Smooth muscle cell (in vitro differentiated cells): Measurements from ENCODE around the gene GRIK3. TPM values are rescaled to one million over a fixed set of nuclear protein-coding genes. Genes with fewer than 3 reads are reported as not detected.

Source experiments
- DNase-seq: peaks from one replicate; lab custom pipeline; 2025; ENCODE audit not compliant: unreplicated experiment; lab: John Stamatoyannopoulos, UW
- H2AFZ ChIP-seq: fragments of 200-600 bp; sonication (generic); 2 replicates; pipeline ENCODE4 v1.6.0; 2016; ENCODE audit warnings: antibody characterized with exemption, low read depth, mild to moderate bottlenecking
- H3F3A ChIP-seq: fragments of 200-600 bp; sonication (generic); 2 replicates; pipeline ENCODE4 v1.6.0; 2017; ENCODE audit warnings: antibody characterized with exemption, low read depth
- H3K27ac ChIP-seq: fragments of 200-600 bp; sonication (generic); 2 replicates; pipeline ENCODE4 v1.5.1; 2016; ENCODE audit warnings: low read depth, mild to moderate bottlenecking
- H3K27me3 ChIP-seq: fragments of 200-600 bp; sonication (generic); 2 replicates; pipeline ENCODE4 v1.6.1; 2016; ENCODE audit warnings: low read depth, mild to moderate bottlenecking
- H3K36me3 ChIP-seq: fragments of 200-600 bp; sonication (generic); 2 replicates; pipeline ENCODE4 v1.5.1; 2016; ENCODE audit warnings: low read depth
- H3K4me1 ChIP-seq: fragments of 200-600 bp; sonication (generic); 2 replicates; pipeline ENCODE4 v1.5.1; 2016; ENCODE audit warnings: low read depth
- H3K4me2 ChIP-seq: fragments of 200-600 bp; sonication (generic); 2 replicates; pipeline ENCODE4 v1.6.0; 2016; ENCODE audit warnings: mild to moderate bottlenecking
- H3K4me3 ChIP-seq: fragments of 200-600 bp; sonication (generic); 2 replicates; pipeline ENCODE4 v1.5.1; 2016; ENCODE audit warnings: mild to moderate bottlenecking
- H3K79me2 ChIP-seq: fragments of 200-600 bp; sonication (generic); 2 replicates; pipeline ENCODE4 v1.6.0; 2016; ENCODE audit warnings: low read depth, mild to moderate bottlenecking
- H3K9ac ChIP-seq: fragments of 200-600 bp; sonication (generic); 2 replicates; pipeline ENCODE4 v1.6.0; 2016; ENCODE audit warnings: low read depth
- H3K9me3 ChIP-seq: fragments of 200-600 bp; sonication (generic); replicated peaks from 2 replicates; pipeline ENCODE4 v1.5.1; 2016; ENCODE audit warnings: low read depth
- H4K20me1 ChIP-seq: fragments of 200-600 bp; sonication (generic); 2 replicates; pipeline ENCODE4 v1.6.0; 2016; ENCODE audit warnings: low read depth
- WGBS: methylation state at CpG from one replicate; pipeline ENCODE4 v1.1.7; 2016; ENCODE audit warnings: low lambda C conversion rate; 5-methylcytosine and 5-hydroxymethylcytosine counted together
- polyA plus RNA-seq: library from polyadenylated mRNA; unstranded; fragments of >200 nt; fragmentation: Nextera tagmentation; extraction: Ambion mirVana; gene quantifications from 2 replicates; pipeline ENCODE4 v1.2.1, GENCODE V29; 2016
- total RNA-seq: library from RNA; depleted of rRNA; stranded (reverse); fragments of >200 nt; gene quantifications from 2 replicates; pipeline ENCODE4 v1.2.3, GENCODE V29; 2014
- TF ChIP-seq, protein P1 (sequence below): fragments of 200-600 bp; sonication (generic); IDR thresholded peaks from 2 replicates; pipeline ENCODE4 v1.5.1; 2017; ENCODE audit warnings: borderline replicate concordance, mild to moderate bottlenecking, antibody characterized with exemption; ENCODE audit not compliant: insufficient read depth, poor library complexity, severe bottlenecking

GRIK3 gene
- total and polyA plus RNA-seq, 2 experiments from 2014 or later = 0.04 TPM; not detected in 1

DNA sequence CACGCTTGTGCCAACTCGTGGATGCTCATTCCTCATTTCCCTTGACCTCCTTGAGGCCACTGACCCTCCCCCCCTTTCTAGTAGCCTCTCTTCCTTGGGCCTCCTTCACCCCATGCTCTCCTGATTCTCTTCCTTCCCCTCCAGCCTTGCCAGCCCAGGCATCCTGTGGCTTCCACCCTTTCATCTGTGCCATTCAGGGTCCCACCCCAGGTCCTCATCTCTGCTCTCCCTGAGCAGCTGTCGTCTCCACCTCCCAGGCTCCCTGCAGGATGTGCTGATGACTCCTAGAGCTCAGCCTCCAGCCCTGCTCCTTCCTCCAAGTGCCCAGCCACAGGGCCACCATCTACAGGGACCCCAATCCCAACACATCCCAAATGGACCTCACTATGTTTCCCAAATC lies 197.4 kb downstream of the GRIK3 start:
- H3K4me1 ChIP-seq = no peaks in the 10 kb centered on the region
- TF ChIP-seq, protein P1, sequence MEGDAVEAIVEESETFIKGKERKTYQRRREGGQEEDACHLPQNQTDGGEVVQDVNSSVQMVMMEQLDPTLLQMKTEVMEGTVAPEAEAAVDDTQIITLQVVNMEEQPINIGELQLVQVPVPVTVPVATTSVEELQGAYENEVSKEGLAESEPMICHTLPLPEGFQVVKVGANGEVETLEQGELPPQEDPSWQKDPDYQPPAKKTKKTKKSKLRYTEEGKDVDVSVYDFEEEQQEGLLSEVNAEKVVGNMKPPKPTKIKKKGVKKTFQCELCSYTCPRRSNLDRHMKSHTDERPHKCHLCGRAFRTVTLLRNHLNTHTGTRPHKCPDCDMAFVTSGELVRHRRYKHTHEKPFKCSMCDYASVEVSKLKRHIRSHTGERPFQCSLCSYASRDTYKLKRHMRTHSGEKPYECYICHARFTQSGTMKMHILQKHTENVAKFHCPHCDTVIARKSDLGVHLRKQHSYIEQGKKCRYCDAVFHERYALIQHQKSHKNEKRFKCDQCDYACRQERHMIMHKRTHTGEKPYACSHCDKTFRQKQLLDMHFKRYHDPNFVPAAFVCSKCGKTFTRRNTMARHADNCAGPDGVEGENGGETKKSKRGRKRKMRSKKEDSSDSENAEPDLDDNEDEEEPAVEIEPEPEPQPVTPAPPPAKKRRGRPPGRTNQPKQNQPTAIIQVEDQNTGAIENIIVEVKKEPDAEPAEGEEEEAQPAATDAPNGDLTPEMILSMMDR = no peak
- DNase-seq = no peak
- H3K9ac ChIP-seq = no peak overlapping the region
- no peaks in the 10 kb centered on the region for H3F3A ChIP-seq
- no peaks in the 10 kb centered on the region for H3K27me3 ChIP-seq
- no peak overlapping the region for H3K4me3 ChIP-seq
- no peak overlapping the region for H3K27ac ChIP-seq
- no peaks in the 10 kb centered on the region for H3K79me2 ChIP-seq
- no peaks in the 10 kb centered on the region for H3K9me3 ChIP-seq
- 75% methylated on average over 3 of the region's 3 CpGs for WGBS
- no peaks in the 10 kb centered on the region for H3K36me3 ChIP-seq
- H3K4me2 ChIP-seq = no peak overlapping the region
- H2AFZ ChIP-seq = no peak overlapping the region
- H4K20me1 ChIP-seq = no peaks in the 10 kb centered on the region

DNA sequence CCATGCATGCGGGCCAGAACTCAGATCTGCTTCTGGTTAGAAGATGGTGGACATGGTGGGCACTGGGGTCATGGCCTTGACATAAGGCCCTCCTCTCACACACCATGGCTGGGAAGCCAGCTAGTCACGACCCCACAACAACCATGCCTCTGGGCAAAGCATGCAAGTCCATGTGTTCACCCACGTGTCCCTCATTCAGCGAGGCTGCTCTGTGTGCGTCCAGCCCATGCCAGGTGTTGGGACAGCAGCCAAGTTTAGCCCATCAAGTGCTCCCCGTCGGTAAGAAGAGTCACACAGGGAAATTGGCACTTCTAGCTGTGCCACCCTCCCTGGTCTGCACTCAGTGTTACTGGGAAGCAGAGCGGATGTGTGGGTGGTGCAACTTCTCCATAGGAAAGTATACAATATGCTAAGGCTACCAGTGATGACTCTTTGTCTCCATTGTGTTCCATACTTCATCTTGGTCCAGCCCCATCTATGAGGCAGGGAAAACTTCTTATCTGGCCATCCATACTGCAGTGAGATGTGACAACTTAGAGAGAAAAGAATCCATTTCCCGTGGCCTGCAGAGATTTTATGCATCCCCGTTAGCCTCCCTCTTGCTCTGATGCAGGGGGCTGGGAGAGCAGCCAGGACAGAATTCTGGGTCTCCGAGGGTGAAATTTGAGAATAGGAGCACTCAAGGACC lies 198.0 kb downstream of the GRIK3 start:
- H3K27me3 ChIP-seq = no peaks in the 10 kb centered on the region
- no peaks in the 10 kb centered on the region for H4K20me1 ChIP-seq
- no peaks in the 10 kb centered on the region for H3K9me3 ChIP-seq
- no peak overlapping the region for H3K27ac ChIP-seq
- no peaks in the 10 kb centered on the region for H3K79me2 ChIP-seq
- H3K4me2 ChIP-seq = no peak overlapping the region
- no peaks in the 10 kb centered on the region for H3F3A ChIP-seq
- no peak overlapping the region for H3K4me3 ChIP-seq
- H3K36me3 ChIP-seq = no peaks in the 10 kb centered on the region
- no peak for DNase-seq
- H3K9ac ChIP-seq = no peak overlapping the region
- no peak overlapping the region for H2AFZ ChIP-seq
- no peaks in the 10 kb centered on the region for H3K4me1 ChIP-seq
- WGBS = 88% methylated on average over 11 of the region's 11 CpGs
- TF ChIP-seq, protein P1 = no peak

DNA sequence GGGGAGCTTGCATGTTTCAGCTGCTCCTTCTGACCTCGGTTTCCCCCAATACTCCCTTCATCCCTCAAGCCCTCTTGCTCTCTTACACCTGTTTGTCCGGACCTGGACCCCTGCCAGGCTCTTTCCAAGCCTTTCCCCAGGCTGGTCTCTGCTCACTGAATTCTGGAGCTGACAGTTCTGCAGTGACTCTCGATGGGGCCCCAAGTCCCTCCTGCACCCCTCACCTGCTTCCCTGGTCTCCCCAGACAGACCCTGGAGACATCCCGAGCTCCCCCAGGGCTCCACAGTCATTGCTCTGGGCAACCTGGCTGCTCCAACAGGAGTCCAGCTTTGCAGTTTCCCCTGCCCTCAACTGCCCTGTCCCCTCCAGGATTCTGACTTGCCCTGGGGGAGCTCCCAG lies 198.6 kb downstream of the GRIK3 start:
- no peaks in the 10 kb centered on the region for H3K4me1 ChIP-seq
- no peak overlapping the region for H3K27ac ChIP-seq
- DNase-seq = no peak
- TF ChIP-seq, protein P1 = no peak
- H3K9me3 ChIP-seq = no peaks in the 10 kb centered on the region
- no peaks in the 10 kb centered on the region for H3K36me3 ChIP-seq
- H3K27me3 ChIP-seq = no peaks in the 10 kb centered on the region
- 80% methylated on average over 4 of the region's 4 CpGs for WGBS
- no peaks in the 10 kb centered on the region for H4K20me1 ChIP-seq
- no peak overlapping the region for H2AFZ ChIP-seq
- no peaks in the 10 kb centered on the region for H3F3A ChIP-seq
- no peak overlapping the region for H3K9ac ChIP-seq
- H3K79me2 ChIP-seq = no peaks in the 10 kb centered on the region
- H3K4me2 ChIP-seq = no peak overlapping the region
- H3K4me3 ChIP-seq = no peak overlapping the region
